Measurements from ENCODE around the gene SDS.

GRCh38 chr12:113453330-113453729 lies 49.6 kb upstream of the SDS start:
- TF ChIP-seq CEBPB (IDR thresholded peaks at IDR 0.05) (no peak), REST (IDR thresholded peaks at IDR 0.05; ENCODE audit: low read depth) (no peak), TAF1 (IDR thresholded peaks at IDR 0.05; ENCODE audit: low read depth) (no peak), EP300 (IDR thresholded peaks at IDR 0.05; ENCODE audit: borderline replicate concordance) (no peak), NFIC (IDR thresholded peaks at IDR 0.05) (no peak), ZBTB7A (IDR thresholded peaks at IDR 0.05; ENCODE audit: low read depth) (no peak), MAX (IDR thresholded peaks at IDR 0.05) (no peak), RAD21 (IDR thresholded peaks at IDR 0.05; ENCODE audit: low read depth) (no peak), EGR1 (IDR thresholded peaks at IDR 0.05) (no peak), TCF12 (IDR thresholded peaks at IDR 0.05; ENCODE audit: low read depth) (no peak), FOXM1 (IDR thresholded peaks at IDR 0.05; ENCODE audit: borderline replicate concordance, low read depth) (no peak), USF1 (IDR thresholded peaks at IDR 0.05) (no peak), CREB1 (IDR thresholded peaks at IDR 0.05; ENCODE audit: low read depth) (no peak)
